Neutrophil (primary cell): ENCODE measurements around the gene PSMD3.

Experiments
- H3K27ac ChIP-seq: fragments of 200-600 bp; sonication (generic); 2 replicates; pipeline ENCODE4 v1.5.1; 2016; ENCODE audit warnings: mild to moderate bottlenecking, moderate library complexity
- H3K27me3 ChIP-seq: fragments of 200-600 bp; sonication (generic); 2 replicates; pipeline ENCODE4 v1.6.0; 2016; ENCODE audit warnings: mild to moderate bottlenecking
- H3K36me3 ChIP-seq: fragments of 200-600 bp; sonication (generic); 2 replicates; pipeline ENCODE4 v1.5.1; 2017
- H3K4me1 ChIP-seq, 2 experiments: fragments of 200-600 bp in 1 of 2; sonication (generic) in 1 of 2; 1 replicate in 1 of 2; 2 replicates in 1 of 2; pipeline versions ENCODE4 v1.5.1 to v1.6.1; 2013 to 2016; ENCODE audit warnings: low read depth in 1 of 2, low read length in 1 of 2, mild to moderate bottlenecking in 1 of 2, moderate library complexity in 1 of 2; ENCODE audit not compliant: control insufficient read depth in 1 of 2, insufficient read depth in 1 of 2
- H3K4me3 ChIP-seq, 2 experiments: fragments of 200-600 bp in 1 of 2; sonication (generic) in 1 of 2; 1 replicate in 1 of 2; 2 replicates in 1 of 2; pipeline ENCODE4 v1.5.1; 2013 to 2016; ENCODE audit warnings: low read depth in 1 of 2, low read length in 1 of 2, mild to moderate bottlenecking in 1 of 2, moderate library complexity in 1 of 2
- H3K9me3 ChIP-seq: fragments of 200-600 bp; sonication (generic); 2 replicates; pipeline ENCODE4 v1.5.1; 2016
- TF ChIP-seq, protein P1 (sequence below): fragments of 200-600 bp; sonication (generic); IDR thresholded peaks from 2 replicates; pipeline ENCODE4 v1.5.1; 2016; ENCODE audit warnings: antibody characterized with exemption

Gene PSMD3

GRCh38 chr17:39938140-39938869 is 42.3 kb upstream of the PSMD3 start:
- no peaks in the 10 kb centered on the region for H3K4me1 ChIP-seq
- no peak overlapping the region for H3K27ac ChIP-seq
- peaks cover 5% of the 10 kb centered on the region for H3K27me3 ChIP-seq
- no peaks in the 10 kb centered on the region for H3K9me3 ChIP-seq
- H3K4me3 ChIP-seq: no peak overlapping the region
- TF ChIP-seq, protein P1, sequence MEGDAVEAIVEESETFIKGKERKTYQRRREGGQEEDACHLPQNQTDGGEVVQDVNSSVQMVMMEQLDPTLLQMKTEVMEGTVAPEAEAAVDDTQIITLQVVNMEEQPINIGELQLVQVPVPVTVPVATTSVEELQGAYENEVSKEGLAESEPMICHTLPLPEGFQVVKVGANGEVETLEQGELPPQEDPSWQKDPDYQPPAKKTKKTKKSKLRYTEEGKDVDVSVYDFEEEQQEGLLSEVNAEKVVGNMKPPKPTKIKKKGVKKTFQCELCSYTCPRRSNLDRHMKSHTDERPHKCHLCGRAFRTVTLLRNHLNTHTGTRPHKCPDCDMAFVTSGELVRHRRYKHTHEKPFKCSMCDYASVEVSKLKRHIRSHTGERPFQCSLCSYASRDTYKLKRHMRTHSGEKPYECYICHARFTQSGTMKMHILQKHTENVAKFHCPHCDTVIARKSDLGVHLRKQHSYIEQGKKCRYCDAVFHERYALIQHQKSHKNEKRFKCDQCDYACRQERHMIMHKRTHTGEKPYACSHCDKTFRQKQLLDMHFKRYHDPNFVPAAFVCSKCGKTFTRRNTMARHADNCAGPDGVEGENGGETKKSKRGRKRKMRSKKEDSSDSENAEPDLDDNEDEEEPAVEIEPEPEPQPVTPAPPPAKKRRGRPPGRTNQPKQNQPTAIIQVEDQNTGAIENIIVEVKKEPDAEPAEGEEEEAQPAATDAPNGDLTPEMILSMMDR: no peak
- H3K36me3 ChIP-seq: no peaks in the 10 kb centered on the region

- Histone ChIP-seq H3K27ac (no peak overlapping the region), H3K4me1 (no peaks in the 10 kb centered on the region), H3K9me3 (no peaks in the 10 kb centered on the region), H3K27me3 (peaks cover 5% of the 10 kb centered on the region), H3K36me3 (no peaks in the 10 kb centered on the region), H3K4me3 (no peak overlapping the region)
- TF ChIP-seq, protein P1: no peak
Observed at GRCh38 chr17:39939106-39939505, 41.5 kb upstream of the PSMD3 start.

DNA sequence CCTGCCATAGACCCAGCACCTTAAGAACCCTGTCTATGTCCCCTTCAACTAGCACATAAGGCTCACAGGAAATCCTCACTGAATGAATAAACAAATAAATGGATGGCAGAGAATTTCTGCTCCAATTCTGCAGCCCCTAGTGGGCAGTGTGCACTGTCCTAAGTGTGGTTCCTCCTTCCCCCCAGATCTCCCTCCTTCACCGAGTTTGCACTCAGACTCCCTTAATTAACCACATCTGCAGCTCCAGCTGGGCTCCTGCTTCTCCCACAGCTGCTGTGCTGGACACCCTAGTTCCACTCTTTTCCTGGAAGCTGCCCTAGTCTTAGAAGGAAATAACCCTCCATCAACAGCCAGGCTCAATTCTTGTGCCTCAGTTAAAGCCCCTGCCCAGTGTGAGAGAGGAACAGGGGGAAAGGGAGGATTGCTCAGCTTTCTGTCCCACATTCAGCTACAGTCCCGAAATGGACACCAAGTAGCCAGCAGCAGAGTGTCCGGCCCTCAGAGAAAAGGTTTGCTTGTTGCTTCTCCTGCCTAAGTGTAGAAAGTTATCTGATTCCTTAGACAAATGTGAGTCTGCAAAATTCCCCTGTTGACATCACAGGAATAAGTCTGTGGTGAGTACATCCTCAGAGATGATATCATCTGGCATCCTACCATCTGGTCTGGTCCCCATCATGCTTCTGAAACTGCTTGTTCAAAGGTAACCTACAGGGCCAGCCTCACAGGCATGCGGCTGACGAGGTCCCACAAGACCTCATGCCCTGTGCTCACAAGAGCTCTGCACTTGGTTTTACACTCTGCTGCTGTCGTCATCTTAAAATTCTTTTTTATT is 40.8 kb upstream of the PSMD3 start:
- no peak overlapping the region for H3K4me3 ChIP-seq
- no peak overlapping the region for H3K27ac ChIP-seq
- TF ChIP-seq, protein P1: no peak

GRCh38 chr17:39943702-39944392 is 36.8 kb upstream of the PSMD3 start:
- H3K36me3 ChIP-seq: no peaks in the 10 kb centered on the region
- TF ChIP-seq, protein P1: no peak
- H3K27ac ChIP-seq: no peak overlapping the region
- no peaks in the 10 kb centered on the region for H3K9me3 ChIP-seq
- peaks cover 5% of the 10 kb centered on the region for H3K27me3 ChIP-seq
- H3K4me3 ChIP-seq: no peak overlapping the region
- H3K4me1 ChIP-seq: no peaks in the 10 kb centered on the region

More for the DNA sequence above, 40.8 kb upstream of the PSMD3 start:
- H3K9me3 ChIP-seq: no peaks in the 10 kb centered on the region
- H3K27me3 ChIP-seq: peaks cover 5% of the 10 kb centered on the region
- no peaks in the 10 kb centered on the region for H3K4me1 ChIP-seq
- no peaks in the 10 kb centered on the region for H3K36me3 ChIP-seq

GRCh38 chr17:39944393-39944711 is 36.3 kb upstream of the PSMD3 start:
- no peaks in the 10 kb centered on the region for H3K36me3 ChIP-seq
- TF ChIP-seq, protein P1: no peak
- H3K9me3 ChIP-seq: no peaks in the 10 kb centered on the region
- H3K27me3 ChIP-seq: peaks cover 4% of the 10 kb centered on the region
- no peak overlapping the region for H3K4me3 ChIP-seq
- H3K4me1 ChIP-seq: no peaks in the 10 kb centered on the region
- no peak overlapping the region for H3K27ac ChIP-seq
